ENCODE data around the gene UBFD1.

DNA sequence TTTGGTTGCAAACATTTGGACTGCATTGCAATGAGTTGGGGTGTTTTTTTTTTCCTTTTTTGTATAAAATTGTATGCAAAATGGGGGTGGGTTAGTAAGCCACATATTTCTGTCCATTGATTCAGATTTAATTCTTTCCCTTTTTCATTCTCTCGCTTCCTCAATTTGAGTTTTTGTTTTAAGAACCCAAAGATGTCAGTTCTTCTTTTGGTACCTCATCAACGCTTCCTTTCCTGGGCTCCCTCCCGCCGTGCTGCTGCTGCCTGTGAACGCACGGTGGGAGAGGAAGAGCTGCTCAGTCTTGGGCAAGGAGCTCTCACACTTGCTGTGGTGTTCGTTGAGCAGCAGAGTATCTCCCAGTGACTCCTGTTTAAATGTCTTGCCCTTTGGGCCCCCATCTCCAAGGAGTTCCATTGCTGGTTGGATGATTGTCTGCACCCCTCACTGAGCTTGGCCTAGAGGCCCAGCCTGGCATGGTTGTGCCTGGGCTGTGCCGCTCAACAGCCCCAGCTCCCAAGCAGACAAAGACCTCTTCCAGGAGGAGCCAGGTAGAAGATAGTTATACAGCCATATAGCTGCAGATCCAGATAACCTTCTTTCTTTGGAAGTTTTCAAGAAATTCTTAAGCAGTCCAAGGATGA lies 13.6 kb downstream of the UBFD1 start:
- no peak for TF ChIP-seq EZH2 (IDR thresholded peaks at IDR 0.05; ENCODE audit: low read depth)
- TF ChIP-seq, protein P1, sequence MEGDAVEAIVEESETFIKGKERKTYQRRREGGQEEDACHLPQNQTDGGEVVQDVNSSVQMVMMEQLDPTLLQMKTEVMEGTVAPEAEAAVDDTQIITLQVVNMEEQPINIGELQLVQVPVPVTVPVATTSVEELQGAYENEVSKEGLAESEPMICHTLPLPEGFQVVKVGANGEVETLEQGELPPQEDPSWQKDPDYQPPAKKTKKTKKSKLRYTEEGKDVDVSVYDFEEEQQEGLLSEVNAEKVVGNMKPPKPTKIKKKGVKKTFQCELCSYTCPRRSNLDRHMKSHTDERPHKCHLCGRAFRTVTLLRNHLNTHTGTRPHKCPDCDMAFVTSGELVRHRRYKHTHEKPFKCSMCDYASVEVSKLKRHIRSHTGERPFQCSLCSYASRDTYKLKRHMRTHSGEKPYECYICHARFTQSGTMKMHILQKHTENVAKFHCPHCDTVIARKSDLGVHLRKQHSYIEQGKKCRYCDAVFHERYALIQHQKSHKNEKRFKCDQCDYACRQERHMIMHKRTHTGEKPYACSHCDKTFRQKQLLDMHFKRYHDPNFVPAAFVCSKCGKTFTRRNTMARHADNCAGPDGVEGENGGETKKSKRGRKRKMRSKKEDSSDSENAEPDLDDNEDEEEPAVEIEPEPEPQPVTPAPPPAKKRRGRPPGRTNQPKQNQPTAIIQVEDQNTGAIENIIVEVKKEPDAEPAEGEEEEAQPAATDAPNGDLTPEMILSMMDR (conservative IDR thresholded peaks at IDR 0.05) = no peak

Measured in PC-9 (cell line).